OCI-LY7 (cell line): Measurements from ENCODE around the gene AEN.

Experiments used
- CTCF ChIP-seq: fragments of 200-600 bp; sonication (generic); conservative IDR thresholded peaks from 2 replicates; pipeline ENCODE4 v1.5.1; 2014; ENCODE audit warnings: mild to moderate bottlenecking, antibody characterized with exemption, low read length, moderate library complexity, mixed read lengths
- EZH2phosphoT487 ChIP-seq: fragments of 200-600 bp; sonication (generic); IDR thresholded peaks from 2 replicates; pipeline ENCODE4 v1.6.1; 2018; ENCODE audit warnings: low read depth, borderline replicate concordance, mild to moderate bottlenecking, mixed run types, antibody characterized with exemption, low read length, moderate library complexity, mixed read lengths

GRCh38 chr15:88624971-88625490 is 3.9 kb downstream of the AEN start:
- TF ChIP-seq CTCF (no peak), EZH2phosphoT487 (no peak)
